ENCODE results near the gene BDH1.

Gene BDH1

DNA sequence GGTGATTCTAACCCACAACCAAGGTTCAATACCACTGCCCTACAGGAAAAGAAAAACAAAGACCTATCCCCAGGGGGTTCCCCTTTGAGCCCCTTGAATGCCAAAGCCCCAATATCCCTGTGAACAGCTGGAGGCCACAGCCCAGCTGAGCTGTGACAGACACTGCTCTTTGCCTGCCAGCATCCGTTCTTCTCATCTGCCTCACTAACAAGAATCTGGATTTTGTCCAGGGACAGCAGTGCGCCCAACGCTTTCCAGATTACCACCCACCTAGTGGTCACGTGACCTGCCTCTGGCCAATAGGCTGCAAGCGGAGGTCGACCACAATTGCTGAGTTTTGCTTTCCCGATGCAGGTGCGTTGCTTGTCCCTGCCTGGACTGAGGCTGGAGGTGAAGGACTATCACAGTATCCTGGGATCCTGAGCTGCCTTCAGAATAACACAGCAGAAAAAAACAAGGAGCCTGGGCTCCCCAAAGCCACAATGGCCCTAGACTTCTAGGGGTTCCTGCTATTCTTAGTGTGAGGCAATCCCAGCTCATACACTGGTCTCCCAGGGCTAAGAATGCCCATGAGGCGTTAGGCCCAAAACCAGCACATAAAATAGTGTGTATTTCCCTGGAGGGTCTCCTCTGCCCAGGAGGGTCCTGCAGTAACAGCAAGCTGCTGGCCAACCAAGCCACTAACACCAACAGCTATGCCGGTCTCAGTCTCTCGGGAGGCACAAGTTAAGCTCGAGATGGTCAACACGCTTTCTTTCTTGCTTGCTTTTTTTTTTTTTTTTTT, 13.8 kb downstream of the BDH1 start:
- no peak overlapping the region for H3K9ac ChIP-seq (ENCODE audit: low read length)
- H3K36me3 ChIP-seq (ENCODE audit: control insufficient read depth in 1 of 2, insufficient read depth in 2 of 2, low read depth in 1 of 2, low read length in 2 of 2): peaks cover 0 to 8% of the 10 kb centered on the region in 2 experiments
- no peak overlapping the region for H3K23ac ChIP-seq (ENCODE audit: low read length in 2 of 2)
- H3K9me3 ChIP-seq (ENCODE audit: control insufficient read depth, low read length): no peaks in the 10 kb centered on the region
- no peak overlapping the region for H2AK5ac ChIP-seq (ENCODE audit: low read length, severe bottlenecking)
- H3K27me3 ChIP-seq (ENCODE audit: control insufficient read depth in 1 of 2, insufficient read depth in 1 of 2, low read length in 2 of 2): no peaks in the 10 kb centered on the region
- H3K18ac ChIP-seq (ENCODE audit: low read depth in 1 of 2, low read length in 2 of 2): no peak overlapping the region
- 49% methylated on average over 13 of the region's 13 CpGs for WGBS
- H3K14ac ChIP-seq (ENCODE audit: low read length in 2 of 2): no peak overlapping the region
- H4K91ac ChIP-seq (ENCODE audit: low read length): no peak overlapping the region
- no peak overlapping the region for H3K4me3 ChIP-seq (ENCODE audit: insufficient read depth in 1 of 2, low read depth in 1 of 2, low read length in 2 of 2)
- no peak overlapping the region for H2BK120ac ChIP-seq (ENCODE audit: low read depth, low read length)
- peak; percentile 75 for DNase-seq
- peaks cover 12% of the 10 kb centered on the region for H3K79me1 ChIP-seq (replicated peaks; ENCODE audit: low read length, poor library complexity, severe bottlenecking)
- H2BK15ac ChIP-seq (ENCODE audit: low read depth, poor library complexity, severe bottlenecking): no peak overlapping the region
- peaks cover 8% of the 10 kb centered on the region for H3K4me1 ChIP-seq (ENCODE audit: control insufficient read depth, insufficient read depth, low read depth, low read length)
- no peak overlapping the region for H2BK12ac ChIP-seq (ENCODE audit: low read length in 2 of 2)
- H2BK5ac ChIP-seq (ENCODE audit: low read depth, low read length, poor library complexity, severe bottlenecking): no peak overlapping the region
- no peak overlapping the region for H2AFZ ChIP-seq (ENCODE audit: low read depth, low read length)
- no peak overlapping the region for H4K8ac ChIP-seq (ENCODE audit: low read length)
- H3K27ac ChIP-seq (ENCODE audit: low read length, poor library complexity, severe bottlenecking): no peak overlapping the region
- H3K4me2 ChIP-seq (ENCODE audit: low read length, poor library complexity, severe bottlenecking): no peak overlapping the region
- no peak overlapping the region for H3K4ac ChIP-seq (ENCODE audit: low read depth in 1 of 2, low read length in 2 of 2)

DNA sequence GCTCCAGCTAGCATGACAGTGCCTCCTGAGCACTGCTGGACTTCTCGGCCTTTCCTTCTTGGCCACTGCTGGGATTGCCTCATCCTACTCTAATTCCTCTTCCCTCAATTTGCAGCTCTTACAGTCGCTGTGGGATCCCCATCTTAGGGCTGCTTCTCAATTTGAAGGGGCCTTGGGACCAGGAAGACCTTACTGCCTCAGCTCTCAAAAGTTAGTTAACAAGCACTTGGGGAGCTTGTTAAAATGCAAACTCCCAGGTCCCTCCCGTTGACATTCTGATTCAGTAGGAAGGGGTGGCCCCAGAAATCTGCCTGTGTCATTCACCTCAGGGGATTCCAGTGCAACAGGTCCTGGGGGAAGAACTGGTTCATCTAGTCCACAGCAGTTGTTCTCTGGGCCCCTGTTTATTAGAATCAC, 14.8 kb downstream of the BDH1 start:
- H2AFZ ChIP-seq (ENCODE audit: low read depth, low read length): no peak overlapping the region
- H3K4me1 ChIP-seq (ENCODE audit: control insufficient read depth, insufficient read depth, low read depth, low read length): peaks cover 6% of the 10 kb centered on the region
- H3K27ac ChIP-seq (ENCODE audit: low read length, poor library complexity, severe bottlenecking): no peak overlapping the region
- H3K27me3 ChIP-seq (ENCODE audit: control insufficient read depth in 1 of 2, insufficient read depth in 1 of 2, low read length in 2 of 2): no peaks in the 10 kb centered on the region
- H2AK5ac ChIP-seq (ENCODE audit: low read length, severe bottlenecking): peak overlapping the region; percentile 62
- peak overlapping the region; percentile 35 for H4K91ac ChIP-seq (ENCODE audit: low read length)
- no peak overlapping the region for H2BK12ac ChIP-seq (ENCODE audit: low read length in 2 of 2)
- no peak overlapping the region for H3K14ac ChIP-seq (ENCODE audit: low read length in 2 of 2)
- no peak overlapping the region for H3K9ac ChIP-seq (ENCODE audit: low read length)
- no peak for DNase-seq
- H2BK120ac ChIP-seq (ENCODE audit: low read depth, low read length): no peak overlapping the region
- H3K4me3 ChIP-seq (ENCODE audit: insufficient read depth in 1 of 2, low read depth in 1 of 2, low read length in 2 of 2): no peak overlapping the region
- no peak overlapping the region for H3K18ac ChIP-seq (ENCODE audit: low read depth in 1 of 2, low read length in 2 of 2)
- H2BK15ac ChIP-seq (ENCODE audit: low read depth, poor library complexity, severe bottlenecking): no peak overlapping the region
- no peaks in the 10 kb centered on the region for H3K9me3 ChIP-seq (ENCODE audit: control insufficient read depth, low read length)
- H3K4ac ChIP-seq (ENCODE audit: low read depth in 1 of 2, low read length in 2 of 2): no peak overlapping the region
- H3K36me3 ChIP-seq (ENCODE audit: control insufficient read depth in 1 of 2, insufficient read depth in 2 of 2, low read depth in 1 of 2, low read length in 2 of 2): peaks cover 0 to 8% of the 10 kb centered on the region in 2 experiments
- no peak overlapping the region for H2BK5ac ChIP-seq (ENCODE audit: low read depth, low read length, poor library complexity, severe bottlenecking)
- H3K4me2 ChIP-seq (ENCODE audit: low read length, poor library complexity, severe bottlenecking): no peak overlapping the region
- H4K8ac ChIP-seq (ENCODE audit: low read length): no peak overlapping the region
- H3K23ac ChIP-seq (ENCODE audit: low read length in 2 of 2): no peak overlapping the region
- peaks cover 8% of the 10 kb centered on the region for H3K79me1 ChIP-seq (replicated peaks; ENCODE audit: low read length, poor library complexity, severe bottlenecking)
- WGBS: 52% methylated on average over 3 of the region's 3 CpGs

GRCh38 chr3:197539651-197540051, 16.1 kb downstream of the BDH1 start:
- Histone ChIP-seq H2BK5ac (ENCODE audit: low read depth, low read length, poor library complexity, severe bottlenecking) (no peak overlapping the region), H3K4me2 (ENCODE audit: low read length, poor library complexity, severe bottlenecking) (no peak overlapping the region), H3K9ac (ENCODE audit: low read length) (no peak overlapping the region), H2BK120ac (ENCODE audit: low read depth, low read length) (no peak overlapping the region), H4K91ac (ENCODE audit: low read length) (no peak overlapping the region), H3K36me3 (ENCODE audit: control insufficient read depth in 1 of 2, insufficient read depth in 2 of 2, low read depth in 1 of 2, low read length in 2 of 2) (peaks cover 0 to 8% of the 10 kb centered on the region in 2 experiments), H2AFZ (ENCODE audit: low read depth, low read length) (no peak overlapping the region), H3K18ac (ENCODE audit: low read depth in 1 of 2, low read length in 2 of 2) (no peak overlapping the region), H3K9me3 (ENCODE audit: control insufficient read depth, low read length) (no peaks in the 10 kb centered on the region), H3K4me1 (ENCODE audit: control insufficient read depth, insufficient read depth, low read depth, low read length) (peaks cover 6% of the 10 kb centered on the region), H3K4me3 (ENCODE audit: insufficient read depth in 1 of 2, low read depth in 1 of 2, low read length in 2 of 2) (no peak overlapping the region), H3K4ac (ENCODE audit: low read depth in 1 of 2, low read length in 2 of 2) (no peak overlapping the region), H3K27ac (ENCODE audit: low read length, poor library complexity, severe bottlenecking) (no peak overlapping the region), H4K8ac (ENCODE audit: low read length) (no peak overlapping the region), H2BK15ac (ENCODE audit: low read depth, poor library complexity, severe bottlenecking) (no peak overlapping the region), H3K27me3 (ENCODE audit: control insufficient read depth in 1 of 2, insufficient read depth in 1 of 2, low read length in 2 of 2) (no peaks in the 10 kb centered on the region), H3K79me1 (replicated peaks; ENCODE audit: low read length, poor library complexity, severe bottlenecking) (peaks cover 8% of the 10 kb centered on the region), H3K23ac (ENCODE audit: low read length in 2 of 2) (no peak overlapping the region), H2AK5ac (ENCODE audit: low read length, severe bottlenecking) (no peak overlapping the region), H2BK12ac (ENCODE audit: low read length in 2 of 2) (no peak overlapping the region), H3K14ac (ENCODE audit: low read length in 2 of 2) (no peak overlapping the region)
- no peak for DNase-seq
- 89% methylated on average over 5 of the region's 6 CpGs for WGBS

DNA sequence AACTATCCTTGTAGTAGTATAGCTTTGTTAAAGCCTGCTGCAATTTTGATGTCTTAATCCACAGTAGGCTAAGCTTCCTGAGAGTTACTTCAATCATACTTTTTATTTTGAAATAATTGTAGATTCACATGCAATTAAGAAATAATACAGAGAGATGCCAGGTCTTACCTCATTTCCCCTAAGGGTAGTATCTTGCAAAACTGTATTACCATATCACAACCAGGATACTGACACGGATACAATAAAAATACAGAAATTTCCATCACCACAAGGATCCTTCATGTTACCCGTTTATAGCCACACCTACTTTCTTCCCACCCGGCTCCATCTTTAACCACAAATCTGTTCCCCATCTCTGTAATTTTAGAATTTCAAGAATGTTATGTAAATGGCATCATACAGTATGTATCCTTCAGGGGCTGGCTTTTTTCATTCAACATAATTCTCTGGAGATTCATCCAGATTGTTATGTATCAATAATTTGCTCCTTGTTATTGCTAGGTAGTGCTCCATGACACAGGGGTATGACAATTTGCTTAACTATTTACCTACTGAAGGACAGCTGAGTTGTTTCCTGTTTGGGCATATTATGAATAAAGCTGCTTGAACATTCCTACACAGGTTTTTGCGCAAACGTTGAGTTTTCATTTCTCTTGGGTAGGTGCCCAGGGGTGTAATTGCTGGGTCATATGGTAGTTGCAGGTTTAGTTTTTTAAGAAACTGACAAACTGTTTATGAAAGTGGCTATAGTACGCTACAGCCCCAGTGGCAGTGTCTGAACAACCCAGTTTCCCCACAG, 21.6 kb downstream of the BDH1 start:
- Histone ChIP-seq H2BK5ac (ENCODE audit: low read depth, low read length, poor library complexity, severe bottlenecking) (no peak overlapping the region), H2BK15ac (ENCODE audit: low read depth, poor library complexity, severe bottlenecking) (no peak overlapping the region), H3K36me3 (ENCODE audit: control insufficient read depth in 1 of 2, insufficient read depth in 2 of 2, low read depth in 1 of 2, low read length in 2 of 2) (peaks cover 8 to 15% of the 10 kb centered on the region in 2 experiments), H3K27me3 (ENCODE audit: control insufficient read depth in 1 of 2, insufficient read depth in 1 of 2, low read length in 2 of 2) (no peaks in the 10 kb centered on the region), H3K9ac (ENCODE audit: low read length) (no peak overlapping the region), H3K9me3 (ENCODE audit: control insufficient read depth, low read length) (no peaks in the 10 kb centered on the region), H3K18ac (ENCODE audit: low read depth in 1 of 2, low read length in 2 of 2) (no peak overlapping the region), H4K91ac (ENCODE audit: low read length) (no peak overlapping the region), H3K4me2 (ENCODE audit: low read length, poor library complexity, severe bottlenecking) (no peak overlapping the region), H2AFZ (ENCODE audit: low read depth, low read length) (no peak overlapping the region), H3K79me1 (replicated peaks; ENCODE audit: low read length, poor library complexity, severe bottlenecking) (no peaks in the 10 kb centered on the region), H3K14ac (ENCODE audit: low read length in 2 of 2) (no peak overlapping the region), H3K27ac (ENCODE audit: low read length, poor library complexity, severe bottlenecking) (no peak overlapping the region), H2AK5ac (ENCODE audit: low read length, severe bottlenecking) (no peak overlapping the region), H3K23ac (ENCODE audit: low read length in 2 of 2) (no peak overlapping the region), H2BK120ac (ENCODE audit: low read depth, low read length) (no peak overlapping the region), H3K4me1 (ENCODE audit: control insufficient read depth, insufficient read depth, low read depth, low read length) (no peaks in the 10 kb centered on the region), H2BK12ac (ENCODE audit: low read length in 2 of 2) (no peak overlapping the region), H3K4me3 (ENCODE audit: insufficient read depth in 1 of 2, low read depth in 1 of 2, low read length in 2 of 2) (no peak overlapping the region), H4K8ac (ENCODE audit: low read length) (no peak overlapping the region), H3K4ac (ENCODE audit: low read depth in 1 of 2, low read length in 2 of 2) (no peak overlapping the region)
- WGBS: 94% methylated on average over 4 of the region's 6 CpGs
- no peak for DNase-seq
